Measurements from ENCODE around the gene FOLR1.

DNA sequence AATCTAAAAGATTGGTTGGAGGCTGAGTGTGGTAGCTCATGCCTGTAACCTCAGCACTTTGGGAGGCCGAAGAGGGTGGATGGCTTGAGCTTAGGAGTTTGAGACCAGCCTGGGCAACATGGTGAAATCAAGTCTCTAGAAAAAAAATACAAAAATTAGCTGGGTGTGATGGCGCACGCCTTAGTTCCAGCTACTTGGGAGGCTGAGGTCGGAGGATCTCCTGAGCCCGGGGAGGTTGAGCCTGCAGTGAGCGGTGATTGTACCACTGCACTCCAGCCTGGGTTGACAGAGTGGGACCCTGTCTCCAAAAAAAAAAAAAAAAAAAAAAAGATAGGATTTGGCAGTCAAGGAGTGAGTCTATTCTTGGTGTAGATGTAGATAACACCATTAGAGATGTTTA, 10.6 kb downstream of the FOLR1 start:
- TF ChIP-seq GATA3 (IDR thresholded peaks at IDR 0.05; ENCODE audit: low read depth, low read length) (no peak), GATA2 (IDR thresholded peaks at IDR 0.05; ENCODE audit: low read depth, low read length) (no peak)
